ENCODE measurements around the gene ADAMTSL1.

Gene ADAMTSL1

DNA sequence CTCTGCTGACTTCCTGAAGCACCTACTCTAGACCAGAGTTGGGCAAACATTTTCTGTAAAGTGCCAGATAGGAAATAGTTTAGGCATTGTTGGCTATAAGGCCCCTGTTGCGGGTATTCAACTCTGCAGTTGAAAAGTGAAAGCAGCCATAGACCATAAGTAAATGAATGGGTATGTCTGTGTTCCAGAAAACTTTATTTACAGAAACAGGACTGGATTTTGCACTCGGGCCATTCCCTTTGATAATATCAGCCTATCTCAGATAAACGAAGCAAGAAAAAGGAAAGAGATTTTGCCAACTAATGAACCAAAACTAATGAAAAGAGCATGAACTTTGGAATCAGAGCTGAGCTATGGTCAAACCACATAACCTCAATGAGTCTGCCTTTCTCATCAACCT, 374.7 kb downstream of the ADAMTSL1 start:
- no peak overlapping the region for H3K27ac ChIP-seq
- TF ChIP-seq, protein P1, sequence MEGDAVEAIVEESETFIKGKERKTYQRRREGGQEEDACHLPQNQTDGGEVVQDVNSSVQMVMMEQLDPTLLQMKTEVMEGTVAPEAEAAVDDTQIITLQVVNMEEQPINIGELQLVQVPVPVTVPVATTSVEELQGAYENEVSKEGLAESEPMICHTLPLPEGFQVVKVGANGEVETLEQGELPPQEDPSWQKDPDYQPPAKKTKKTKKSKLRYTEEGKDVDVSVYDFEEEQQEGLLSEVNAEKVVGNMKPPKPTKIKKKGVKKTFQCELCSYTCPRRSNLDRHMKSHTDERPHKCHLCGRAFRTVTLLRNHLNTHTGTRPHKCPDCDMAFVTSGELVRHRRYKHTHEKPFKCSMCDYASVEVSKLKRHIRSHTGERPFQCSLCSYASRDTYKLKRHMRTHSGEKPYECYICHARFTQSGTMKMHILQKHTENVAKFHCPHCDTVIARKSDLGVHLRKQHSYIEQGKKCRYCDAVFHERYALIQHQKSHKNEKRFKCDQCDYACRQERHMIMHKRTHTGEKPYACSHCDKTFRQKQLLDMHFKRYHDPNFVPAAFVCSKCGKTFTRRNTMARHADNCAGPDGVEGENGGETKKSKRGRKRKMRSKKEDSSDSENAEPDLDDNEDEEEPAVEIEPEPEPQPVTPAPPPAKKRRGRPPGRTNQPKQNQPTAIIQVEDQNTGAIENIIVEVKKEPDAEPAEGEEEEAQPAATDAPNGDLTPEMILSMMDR (conservative IDR thresholded peaks at IDR 0.05) = no peak

DNA sequence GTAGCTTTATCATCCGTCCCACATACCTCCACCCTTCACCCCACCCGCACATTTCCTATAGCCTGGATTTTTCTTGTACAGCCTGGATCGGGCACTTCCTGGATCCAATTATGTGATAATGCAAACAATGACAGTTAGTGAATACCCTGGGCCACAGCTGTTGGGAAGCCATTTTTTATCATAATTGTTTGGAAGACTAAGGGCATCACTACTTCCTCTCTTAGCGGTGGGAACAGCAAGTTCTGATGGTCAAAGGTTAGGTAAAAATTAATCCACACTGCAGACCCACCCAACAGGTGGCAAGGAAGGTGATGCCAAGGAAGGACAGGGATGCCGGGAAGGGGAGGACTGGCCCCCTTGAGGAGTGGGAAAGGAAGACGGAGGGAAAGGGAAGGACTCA, 375.3 kb downstream of the ADAMTSL1 start:
- TF ChIP-seq, protein P1 (conservative IDR thresholded peaks at IDR 0.05) = no peak
- no peak overlapping the region for H3K27ac ChIP-seq

DNA sequence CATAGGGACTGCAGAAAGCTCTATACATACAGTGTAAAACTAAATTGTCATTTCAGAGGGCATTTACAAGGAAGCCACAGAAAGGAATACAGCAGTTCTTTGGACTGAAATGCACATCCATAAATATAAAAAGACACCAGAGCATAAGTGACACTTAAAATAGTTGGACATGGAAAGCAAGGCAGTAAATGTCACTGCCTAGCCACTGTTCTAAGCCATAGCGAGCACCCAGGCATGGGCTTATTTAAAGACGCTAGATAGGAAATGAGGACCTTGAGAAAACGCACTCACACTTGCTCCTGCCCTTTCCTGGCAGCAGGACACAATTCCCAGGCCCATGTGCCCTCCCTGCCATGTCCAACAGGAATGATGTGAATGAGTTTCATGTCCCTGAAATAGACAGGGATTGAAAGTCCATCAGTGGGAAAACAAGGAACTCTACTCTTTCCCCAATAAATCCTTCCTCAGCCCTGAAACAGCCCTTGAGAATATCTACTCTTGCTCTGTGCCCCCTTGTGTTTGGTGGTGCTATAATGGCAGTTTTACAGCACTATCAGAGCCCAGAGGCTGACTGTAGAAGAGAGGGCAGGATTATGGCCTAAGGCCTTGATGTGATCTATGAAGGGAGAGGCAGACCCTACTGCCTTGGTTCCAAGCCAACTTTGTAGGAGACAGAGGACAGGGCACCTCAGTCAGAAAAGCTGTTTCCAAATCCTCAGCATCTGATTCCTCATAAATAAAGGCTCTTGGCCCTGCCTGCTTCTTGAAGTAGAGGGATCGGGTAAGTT, 376.1 kb downstream of the ADAMTSL1 start:
- H3K27ac ChIP-seq = no peak overlapping the region
- TF ChIP-seq, protein P1 (conservative IDR thresholded peaks at IDR 0.05) = no peak

DNA sequence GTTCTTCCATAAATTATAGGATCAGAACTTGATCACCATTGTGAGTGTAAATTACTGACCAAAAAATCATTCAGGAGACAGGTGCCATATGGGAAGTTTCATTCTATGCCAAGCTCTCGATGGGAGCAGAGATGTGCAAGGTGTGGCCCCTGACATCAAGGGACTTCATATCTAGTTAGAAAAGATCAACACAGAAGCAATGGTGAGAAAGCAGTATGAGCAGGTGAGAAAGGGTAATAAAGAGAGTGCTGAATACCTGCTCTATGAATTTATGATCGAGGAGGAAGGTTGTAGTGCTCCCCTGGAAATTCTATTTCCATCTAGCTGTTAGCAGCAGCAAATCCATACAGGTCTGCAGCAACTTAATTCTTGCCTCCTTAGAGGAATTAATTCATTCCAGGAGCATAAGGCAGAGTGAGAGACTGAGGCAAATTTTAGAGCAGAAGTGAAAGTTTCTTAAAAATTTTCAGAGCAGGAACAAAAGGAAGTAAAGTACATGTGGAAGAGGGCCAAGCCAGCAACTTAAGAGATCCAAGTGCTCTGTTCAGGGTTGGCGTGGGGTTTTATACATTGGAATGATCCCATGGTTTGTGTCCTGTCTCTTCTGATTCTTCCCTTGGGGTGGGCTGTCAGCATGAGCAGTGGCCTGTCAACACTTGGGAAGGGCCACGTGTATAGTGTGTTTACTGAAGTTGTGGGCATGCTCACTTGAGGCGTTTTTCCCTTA, 377.3 kb downstream of the ADAMTSL1 start:
- TF ChIP-seq, protein P1 (conservative IDR thresholded peaks at IDR 0.05) = no peak
- H3K27ac ChIP-seq = no peak overlapping the region

DNA sequence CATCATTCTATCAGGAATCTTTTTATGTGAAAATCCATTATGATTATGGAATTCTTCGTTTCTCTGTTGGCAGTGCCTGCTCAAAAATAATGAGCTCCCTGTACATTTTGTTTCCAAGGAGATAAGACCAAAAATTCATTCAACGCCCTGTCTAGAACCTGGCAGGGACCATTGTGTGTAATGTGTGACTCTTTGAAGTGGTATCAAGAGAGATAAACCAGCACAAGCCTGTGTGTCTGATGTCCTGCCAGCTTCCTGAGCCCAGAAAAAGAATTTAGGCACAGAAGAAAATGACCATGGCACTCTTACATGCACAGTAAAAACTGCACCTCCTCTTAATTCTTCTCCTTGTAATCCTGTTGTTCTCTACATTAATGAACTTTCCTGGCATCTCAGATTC, 381.7 kb downstream of the ADAMTSL1 start:
- peak overlapping the region; percentile 53 for H3K27ac ChIP-seq
- TF ChIP-seq, protein P1 (conservative IDR thresholded peaks at IDR 0.05) = no peak

DNA sequence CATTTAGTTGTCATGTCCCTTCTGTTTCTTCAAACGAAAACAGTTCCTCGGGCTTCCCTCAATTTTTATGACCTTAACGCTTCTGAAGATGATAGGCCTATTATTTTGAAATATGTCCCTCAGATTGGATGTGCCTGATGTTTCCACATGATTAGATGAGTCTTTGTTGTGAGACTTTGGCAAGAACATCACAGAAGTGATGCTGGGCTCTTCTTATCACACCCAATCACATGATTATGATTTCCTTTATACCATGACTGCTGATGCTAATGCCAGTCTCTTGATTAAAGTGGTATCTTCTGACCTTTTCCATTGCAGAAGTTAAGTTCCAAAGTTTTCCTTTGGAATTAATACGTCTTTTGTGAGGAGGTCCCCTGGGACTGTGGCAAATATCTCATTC, 383.4 kb downstream of the ADAMTSL1 start:
- no peak overlapping the region; the same call in 1 of the 2 replicates for H3K27ac ChIP-seq
- TF ChIP-seq, protein P1 (conservative IDR thresholded peaks at IDR 0.05) = no peak

DNA sequence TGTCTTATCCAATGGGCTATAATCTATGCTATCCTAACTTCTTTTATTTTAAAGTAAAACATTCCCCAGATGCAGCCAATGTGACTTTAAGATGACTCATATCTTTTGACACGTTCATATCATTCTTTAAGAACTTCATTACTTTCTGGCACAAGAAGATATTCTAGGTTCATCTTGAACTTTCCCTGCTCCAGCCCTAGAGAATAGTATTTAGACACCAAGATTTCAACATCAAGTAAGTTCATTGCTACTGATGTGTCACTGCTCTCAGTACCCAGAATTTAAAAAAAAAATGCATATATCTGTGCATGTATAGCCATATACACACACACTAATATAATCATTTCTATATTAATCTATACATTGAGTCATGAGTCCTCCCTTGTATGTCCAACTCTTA, 383.8 kb downstream of the ADAMTSL1 start:
- TF ChIP-seq, protein P1 (conservative IDR thresholded peaks at IDR 0.05) = no peak
- H3K27ac ChIP-seq = no peak overlapping the region
